Measurements from ENCODE around the gene MRTFB. TPM values are rescaled to one million over a fixed set of nuclear protein-coding genes. Genes with fewer than 3 reads are reported as not detected.
A peak's percentile ranks its signal among the peaks of the same experiment; 100 is the strongest.

MRTFB gene
- total and polyA plus RNA-seq, 2 donors (not counting 3 experiments of a cell fraction or from before 2014, with no cell fraction given) = 19.6 to 49.5 TPM

GRCh38 chr16:14289692-14290340 is 218.7 kb downstream of the MRTFB start:
- dilution Hi-C loops (cut with MboI; ENCODE audit: extremely low pct_ligation_motif_present, low sequenced_read_pairs) (no loop called here), intact Hi-C loops (cut with micrococcal nuclease) (loop anchor here (5.0 to 10.0 kb wide), 3 partner anchors 197 to 342 kb away; partner anchors contain the start of genes BFAR and PARN)
- BruUV-seq (replicated peaks) = no TSS peak
- Histone ChIP-seq H3K4me2 (ENCODE audit: insufficient read depth, low read length) (no peak overlapping the region), H3K27ac (ENCODE audit: insufficient read depth, low read depth, low read length) (no peak overlapping the region), H3K9me1 (replicated peaks; ENCODE audit: control insufficient read depth, extremely low read depth, insufficient read depth, low read length) (no peaks in the 10 kb centered on the region), H3K4me1 (ENCODE audit: control insufficient read depth, extremely low read depth, insufficient read depth, low read length) (peaks cover 2% of the 10 kb centered on the region), H3K9me3 (replicated peaks; ENCODE audit: control insufficient read depth, insufficient read depth, low read length) (no peaks in the 10 kb centered on the region), H3K4me3 (replicated peaks in 1 of 3; ENCODE audit: insufficient read depth in 1 of 3, low read depth in 1 of 3, low read length in 3 of 3) (no peak overlapping the region), H4K20me1 (replicated peaks; ENCODE audit: control insufficient read depth, extremely low read depth, insufficient read depth, low read length) (no peaks in the 10 kb centered on the region), H3K9ac (replicated peaks; ENCODE audit: extremely low read depth, insufficient read depth, low read length) (no peak overlapping the region), H3K27me3 (ENCODE audit: control insufficient read depth in 2 of 2, insufficient read depth in 2 of 2, low read length in 2 of 2) (no peaks in the 10 kb centered on the region), H2AFZ (ENCODE audit: low read depth, low read length) (no peak overlapping the region), H3K36me3 (ENCODE audit: control insufficient read depth in 2 of 2, extremely low read depth in 1 of 2, insufficient read depth in 2 of 2, low read length in 2 of 2) (no peaks in the 10 kb centered on the region), H3K79me2 (ENCODE audit: control insufficient read depth, insufficient read depth, low read length) (no peaks in the 10 kb centered on the region)
- ChIA-PET POLR2A (no interaction called here), CTCF (interaction anchor here (0.9 to 1.5 kb wide), 3 partner anchors 14 to 385 kb away, joined by 4 to 5 read pairs (median 5); no protein-coding TSS in a partner anchor)
- DNase-seq (ENCODE audit: low read depth, low spot score) = no peak
- TF ChIP-seq CTCF (IDR thresholded peaks at IDR 0.05; ENCODE audit: extremely low read depth in 1 of 2, insufficient read depth in 1 of 2, low read depth in 1 of 2, low read length in 2 of 2) (peak; percentile 48 to 51), FOS (IDR thresholded peaks at IDR 0.05; ENCODE audit: borderline replicate concordance, insufficient read depth, low read length) (no peak)
- no peak for FAIRE-seq

GRCh38 chr16:14291286-14291685 is 220.2 kb downstream of the MRTFB start:
- H3K27me3 ChIP-seq (ENCODE audit: control insufficient read depth in 2 of 2, insufficient read depth in 2 of 2, low read length in 2 of 2) = no peaks in the 10 kb centered on the region
- H3K36me3 ChIP-seq (ENCODE audit: control insufficient read depth in 2 of 2, extremely low read depth in 1 of 2, insufficient read depth in 2 of 2, low read length in 2 of 2) = no peaks in the 10 kb centered on the region
- intact Hi-C loops (cut with micrococcal nuclease) (no loop called here), dilution Hi-C loops (cut with MboI; ENCODE audit: extremely low pct_ligation_motif_present, low sequenced_read_pairs) (no loop called here)
- no peak overlapping the region for H3K4me3 ChIP-seq (replicated peaks in 1 of 3; ENCODE audit: insufficient read depth in 1 of 3, low read depth in 1 of 3, low read length in 3 of 3)
- no peaks in the 10 kb centered on the region for H3K9me3 ChIP-seq (replicated peaks; ENCODE audit: control insufficient read depth, insufficient read depth, low read length)
- FAIRE-seq (no peak), DNase-seq (ENCODE audit: low read depth, low spot score) (no peak)
- no TSS peak for BruUV-seq (replicated peaks)
- POLR2A ChIA-PET = no interaction called here
- no peak overlapping the region for H3K4me2 ChIP-seq (ENCODE audit: insufficient read depth, low read length)
- H3K27ac ChIP-seq (ENCODE audit: insufficient read depth, low read depth, low read length) = no peak overlapping the region
- H4K20me1 ChIP-seq (replicated peaks; ENCODE audit: control insufficient read depth, extremely low read depth, insufficient read depth, low read length) = no peaks in the 10 kb centered on the region
- H3K9me1 ChIP-seq (replicated peaks; ENCODE audit: control insufficient read depth, extremely low read depth, insufficient read depth, low read length) = no peaks in the 10 kb centered on the region
- H3K9ac ChIP-seq (replicated peaks; ENCODE audit: extremely low read depth, insufficient read depth, low read length) = no peak overlapping the region
- H3K79me2 ChIP-seq (ENCODE audit: control insufficient read depth, insufficient read depth, low read length) = no peaks in the 10 kb centered on the region
- H2AFZ ChIP-seq (ENCODE audit: low read depth, low read length) = no peak overlapping the region
- CTCF ChIA-PET = no interaction called here
- H3K4me1 ChIP-seq (ENCODE audit: control insufficient read depth, extremely low read depth, insufficient read depth, low read length) = no peaks in the 10 kb centered on the region
- no peak for TF ChIP-seq CTCF (IDR thresholded peaks at IDR 0.05; ENCODE audit: extremely low read depth in 1 of 2, insufficient read depth in 1 of 2, low read depth in 1 of 2, low read length in 2 of 2)
- TF ChIP-seq MYC (IDR thresholded peaks at IDR 0.05; ENCODE audit: low read depth, low read length) = no peak
- no peak for TF ChIP-seq POLR2A (IDR thresholded peaks at IDR 0.05; ENCODE audit: low read depth, low read length)
- TF ChIP-seq JUN (IDR thresholded peaks at IDR 0.05; ENCODE audit: borderline replicate concordance, insufficient read depth, insufficient read length, low read depth) = no peak
- TF ChIP-seq POLR2AphosphoS5 (IDR thresholded peaks at IDR 0.05; ENCODE audit: insufficient read depth, low read depth, low read length) = no peak
- no peak for TF ChIP-seq FOS (IDR thresholded peaks at IDR 0.05; ENCODE audit: borderline replicate concordance, insufficient read depth, low read length)
- TF ChIP-seq MAX (IDR thresholded peaks at IDR 0.05; ENCODE audit: insufficient read depth, insufficient read length) = no peak
- TF ChIP-seq EZH2 (IDR thresholded peaks at IDR 0.05; ENCODE audit: borderline replicate concordance, low read depth, low read length, severe bottlenecking) = no peak
- TF ChIP-seq GATA2 (IDR thresholded peaks at IDR 0.05; ENCODE audit: insufficient read depth, insufficient read length, low read depth, low read length) = no peak

All from endothelial cell of umbilical vein (primary cell).